C4-2B (cell line): ENCODE results near the gene CPE.

Experiments
- H3K27ac ChIP-seq: fragments of 450-650 bp; 2 replicates; pipeline ENCODE4 v1.5.1; 2017
- ZFX ChIP-seq: fragments of 450-650 bp; IDR thresholded peaks from 2 replicates; pipeline ENCODE4 v1.6.1; 2017
- TF ChIP-seq, protein P1 (sequence below): fragments of 450-650 bp; conservative IDR thresholded peaks from 2 replicates; pipeline ENCODE4 v1.5.1; 2017; ENCODE audit warnings: mild to moderate bottlenecking

CPE gene

DNA sequence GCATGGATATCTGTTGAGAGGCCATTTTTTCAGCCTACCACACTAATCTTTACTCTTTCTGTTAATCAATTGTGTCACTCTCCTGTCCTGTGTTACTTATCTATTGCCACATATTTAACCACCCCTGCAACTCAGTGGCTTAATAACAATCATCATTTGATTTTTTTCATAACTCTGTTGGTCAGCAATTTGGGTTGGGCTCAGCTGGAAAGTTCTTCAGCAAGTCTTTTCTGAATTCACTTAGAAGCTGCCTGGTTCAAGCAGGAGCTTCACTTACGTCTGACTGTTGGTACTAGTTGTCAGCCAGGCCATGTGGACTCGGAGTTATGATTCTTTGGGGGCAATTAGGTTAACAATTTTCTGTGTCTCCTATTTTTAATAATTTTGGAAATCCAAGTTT is 50.1 kb downstream of the CPE start:
- no peak for TF ChIP-seq ZFX
- TF ChIP-seq, protein P1, sequence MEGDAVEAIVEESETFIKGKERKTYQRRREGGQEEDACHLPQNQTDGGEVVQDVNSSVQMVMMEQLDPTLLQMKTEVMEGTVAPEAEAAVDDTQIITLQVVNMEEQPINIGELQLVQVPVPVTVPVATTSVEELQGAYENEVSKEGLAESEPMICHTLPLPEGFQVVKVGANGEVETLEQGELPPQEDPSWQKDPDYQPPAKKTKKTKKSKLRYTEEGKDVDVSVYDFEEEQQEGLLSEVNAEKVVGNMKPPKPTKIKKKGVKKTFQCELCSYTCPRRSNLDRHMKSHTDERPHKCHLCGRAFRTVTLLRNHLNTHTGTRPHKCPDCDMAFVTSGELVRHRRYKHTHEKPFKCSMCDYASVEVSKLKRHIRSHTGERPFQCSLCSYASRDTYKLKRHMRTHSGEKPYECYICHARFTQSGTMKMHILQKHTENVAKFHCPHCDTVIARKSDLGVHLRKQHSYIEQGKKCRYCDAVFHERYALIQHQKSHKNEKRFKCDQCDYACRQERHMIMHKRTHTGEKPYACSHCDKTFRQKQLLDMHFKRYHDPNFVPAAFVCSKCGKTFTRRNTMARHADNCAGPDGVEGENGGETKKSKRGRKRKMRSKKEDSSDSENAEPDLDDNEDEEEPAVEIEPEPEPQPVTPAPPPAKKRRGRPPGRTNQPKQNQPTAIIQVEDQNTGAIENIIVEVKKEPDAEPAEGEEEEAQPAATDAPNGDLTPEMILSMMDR, result no peak
- H3K27ac ChIP-seq, result no peak overlapping the region

DNA sequence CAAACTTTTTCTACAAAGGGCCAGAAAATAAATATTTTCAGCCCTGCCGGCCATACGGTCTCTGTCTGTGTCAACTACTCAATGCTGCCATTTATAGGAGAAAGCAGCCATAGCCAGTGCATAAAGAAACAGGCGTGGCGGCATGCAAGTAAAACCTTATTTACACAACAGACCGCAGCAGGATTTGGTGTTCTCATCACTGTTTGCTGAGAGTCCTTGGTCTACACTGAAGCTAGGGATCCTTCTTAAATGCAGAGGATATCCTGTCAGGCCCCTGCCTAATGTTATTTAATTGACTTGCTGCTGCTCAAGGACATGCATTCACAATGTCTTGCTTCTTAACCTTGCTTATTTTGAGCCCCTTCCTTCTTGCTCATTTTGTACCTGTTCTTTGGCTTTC is 54.7 kb downstream of the CPE start:
- H3K27ac ChIP-seq, result peak overlapping the region; percentile 36; the same call in 1 of the 2 replicates
- TF ChIP-seq, protein P1, result no peak
- no peak for TF ChIP-seq ZFX

DNA sequence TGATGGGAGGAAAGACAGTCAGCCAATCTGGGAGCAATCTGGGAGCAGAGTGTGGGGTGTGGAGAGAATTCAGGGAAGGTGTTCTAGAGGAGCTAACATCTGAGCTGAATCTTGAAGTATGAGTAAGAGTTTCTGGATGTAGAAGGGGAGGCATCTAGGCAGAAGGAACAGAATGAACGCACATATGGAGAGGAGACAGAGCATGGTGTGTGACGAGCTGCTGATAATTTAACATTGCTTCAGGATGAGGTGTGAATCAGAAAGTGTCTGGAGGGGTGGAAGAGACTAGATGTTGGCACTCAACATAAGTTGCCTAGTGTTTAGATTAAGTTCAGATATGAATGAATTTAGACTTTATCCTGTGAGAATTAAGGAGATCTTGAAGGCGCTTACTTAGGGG is 58.9 kb downstream of the CPE start:
- H3K27ac ChIP-seq, result no peak overlapping the region
- TF ChIP-seq ZFX, result no peak
- TF ChIP-seq, protein P1, result no peak

DNA sequence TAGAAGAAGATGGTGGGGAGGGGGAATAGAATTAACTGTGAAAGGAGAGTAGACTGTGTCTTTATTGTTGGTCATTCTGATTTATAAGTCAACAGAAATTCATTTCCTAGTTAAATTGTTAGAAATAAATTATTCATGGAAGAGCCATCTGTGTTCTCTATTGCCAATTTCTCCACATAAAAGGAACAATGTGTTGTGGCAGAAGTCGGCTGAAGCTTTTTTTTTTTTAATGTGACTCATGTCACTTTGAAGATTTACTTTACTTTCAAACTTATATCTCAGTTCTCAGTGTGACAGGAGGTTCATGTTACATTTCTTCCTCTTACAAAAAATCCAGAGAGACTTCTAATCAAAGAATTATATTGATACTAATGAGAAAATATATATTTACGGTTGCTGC is 60.5 kb downstream of the CPE start:
- no peak overlapping the region for H3K27ac ChIP-seq
- TF ChIP-seq, protein P1, result no peak
- no peak for TF ChIP-seq ZFX

DNA sequence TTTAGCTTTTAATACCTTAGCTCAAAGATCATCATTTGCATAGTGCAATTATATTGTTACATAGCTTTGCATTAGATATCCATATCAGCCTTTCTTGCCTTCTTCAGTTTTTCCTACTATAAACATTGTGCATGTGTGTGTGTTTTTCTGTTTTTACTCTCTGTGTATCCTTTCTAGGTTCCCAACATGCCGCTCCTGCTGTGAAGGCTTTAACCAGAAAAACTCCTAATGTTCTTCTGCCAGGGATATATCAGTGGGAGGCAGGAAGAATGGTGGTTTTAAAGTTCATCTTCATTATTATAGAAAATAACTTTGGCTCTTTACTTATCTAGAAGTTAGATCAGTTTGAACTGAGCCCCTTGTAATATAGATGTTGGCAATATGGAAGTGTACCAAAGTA is 61.2 kb downstream of the CPE start:
- TF ChIP-seq, protein P1, result no peak
- no peak for TF ChIP-seq ZFX
- H3K27ac ChIP-seq, result no peak overlapping the region

DNA sequence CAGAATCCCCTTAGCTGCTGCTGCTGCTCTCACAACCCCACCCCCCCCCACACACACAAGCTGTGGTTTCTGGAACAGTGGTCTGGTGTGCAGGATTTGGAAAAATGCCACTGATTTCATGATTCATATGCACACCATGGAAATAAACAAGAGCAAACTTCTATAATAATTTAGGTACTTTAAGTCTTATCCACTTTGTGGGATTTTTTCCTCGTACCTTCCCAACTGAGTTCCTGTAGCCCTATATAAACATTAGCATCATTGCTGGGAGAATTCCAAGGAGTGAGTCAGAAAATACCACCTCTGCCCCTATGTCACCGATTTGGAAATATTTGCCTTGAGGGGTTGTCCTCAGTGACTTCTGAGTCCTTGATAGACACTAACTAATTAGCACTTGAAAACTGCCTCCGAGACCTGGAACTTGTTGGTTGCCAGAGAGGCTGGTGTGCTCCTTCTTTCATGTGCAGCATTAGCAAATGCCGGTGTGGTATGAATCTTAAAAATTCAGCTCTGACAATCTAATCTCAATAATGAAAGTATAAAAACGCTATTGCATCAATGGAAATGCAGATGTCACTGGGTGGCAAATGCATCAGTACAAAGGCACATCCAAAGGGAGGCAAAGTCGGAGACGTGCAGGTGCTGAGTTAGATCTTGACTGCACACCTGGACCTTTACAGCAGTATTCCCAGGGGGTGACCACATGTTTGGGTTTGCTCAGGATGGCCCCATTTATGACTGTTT is 61.8 kb downstream of the CPE start:
- H3K27ac ChIP-seq, result no peak overlapping the region
- TF ChIP-seq, protein P1, result no peak
- TF ChIP-seq ZFX, result no peak

DNA sequence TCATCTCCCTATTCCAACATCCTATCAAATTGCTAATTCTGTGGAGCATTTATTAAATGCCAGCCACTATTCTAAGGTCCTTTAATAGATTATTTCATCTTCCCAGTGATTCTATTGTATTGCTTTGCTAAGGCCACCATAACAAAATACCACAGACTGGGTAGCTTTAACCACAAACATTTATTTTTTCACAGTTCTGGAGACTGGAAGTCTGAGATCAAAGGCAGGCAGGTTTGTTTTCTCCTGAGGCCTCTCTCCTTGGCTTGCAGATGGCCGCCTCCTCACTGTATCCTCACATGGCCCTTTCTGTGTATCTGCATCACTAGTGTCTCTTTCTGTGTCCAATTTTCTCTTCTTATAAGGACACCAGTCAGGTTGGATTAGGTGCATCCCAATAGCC is 64.5 kb downstream of the CPE start:
- TF ChIP-seq, protein P1, result no peak
- TF ChIP-seq ZFX, result no peak
- no peak overlapping the region for H3K27ac ChIP-seq
